H9 (cell line): Measurements from ENCODE around the gene C4orf36. TPM values are rescaled to one million over a fixed set of nuclear protein-coding genes. Genes with fewer than 3 reads are reported as not detected.

Source experiments
- DNase-seq: peaks from one replicate; pipeline ENCODE4 v3.0.0-alpha.2; 2017
- H2AFZ ChIP-seq: one replicate; pipeline ENCODE4 v1.6.1; 2013; ENCODE audit warnings: mild to moderate bottlenecking, low read length, control low read depth, moderate library complexity
- H2AK5ac ChIP-seq: 2 replicates; pipeline ENCODE4 v1.6.1; 2013; ENCODE audit warnings: low read length, control low read depth, mixed read lengths; ENCODE audit not compliant: insufficient read length
- H2BK120ac ChIP-seq: one replicate; pipeline ENCODE4 v1.6.1; 2013; ENCODE audit warnings: low read depth, mild to moderate bottlenecking, low read length, control low read depth, inconsistent platforms; ENCODE audit not compliant: poor library complexity, severe bottlenecking
- H2BK12ac ChIP-seq: 2 replicates; pipeline ENCODE4 v1.6.1; 2013; ENCODE audit warnings: low read length, control low read depth, mixed read lengths, low read depth; ENCODE audit not compliant: insufficient read length
- H2BK15ac ChIP-seq: 2 replicates; pipeline ENCODE4 v1.6.1; 2013; ENCODE audit warnings: low read depth, low read length, control low read depth
- H2BK20ac ChIP-seq: one replicate; pipeline ENCODE4 v1.6.1; 2013; ENCODE audit warnings: low read depth, mild to moderate bottlenecking, low read length, control low read depth, inconsistent platforms; ENCODE audit not compliant: poor library complexity, severe bottlenecking
- H2BK5ac ChIP-seq: 2 replicates; pipeline ENCODE4 v1.6.1; 2013; ENCODE audit warnings: low read length, control low read depth, mixed read lengths; ENCODE audit not compliant: insufficient read length
- H3K14ac ChIP-seq: 2 replicates; pipeline ENCODE4 v1.6.1; 2013; ENCODE audit warnings: low read length, control low read depth; ENCODE audit not compliant: insufficient read depth
- H3K18ac ChIP-seq: 2 replicates; pipeline ENCODE4 v1.6.1; 2013; ENCODE audit warnings: low read depth, mild to moderate bottlenecking, mixed read lengths, low read length, control low read depth; ENCODE audit not compliant: insufficient read length
- H3K23ac ChIP-seq: 2 replicates; pipeline ENCODE4 v1.6.1; 2013; ENCODE audit warnings: low read length, control low read depth, mixed read lengths, low read depth; ENCODE audit not compliant: insufficient read length
- H3K23me2 ChIP-seq: 2 replicates; pipeline ENCODE4 v1.6.1; 2013; ENCODE audit warnings: low read depth, mild to moderate bottlenecking, mixed read lengths, low read length, control low read depth; ENCODE audit not compliant: insufficient read length, poor library complexity, severe bottlenecking
- H3K27ac ChIP-seq: 2 replicates; pipeline ENCODE4 v1.5.1; 2013; ENCODE audit warnings: low read length, control low read depth, mixed read lengths, low read depth; ENCODE audit not compliant: insufficient read length
- H3K27me3 ChIP-seq: 2 replicates; pipeline ENCODE4 v1.6.1; 2013; ENCODE audit warnings: low read length, control low read depth, inconsistent platforms; ENCODE audit not compliant: insufficient read depth
- H3K4ac ChIP-seq: 2 replicates; pipeline ENCODE4 v1.6.1; 2013; ENCODE audit warnings: low read depth, mild to moderate bottlenecking, control low read depth, inconsistent platforms, low read length, moderate library complexity
- H3K4me1 ChIP-seq: 2 replicates; pipeline ENCODE4 v1.6.1; 2013; ENCODE audit warnings: low read length, control low read depth, inconsistent platforms; ENCODE audit not compliant: insufficient read depth
- H3K4me2 ChIP-seq: 2 replicates; pipeline ENCODE4 v1.6.1; 2013; ENCODE audit warnings: low read length, control low read depth, mixed read lengths; ENCODE audit not compliant: insufficient read length, insufficient read depth
- H3K56ac ChIP-seq: 2 replicates; pipeline ENCODE4 v1.6.1; 2013; ENCODE audit warnings: low read depth, mild to moderate bottlenecking, mixed read lengths, low read length, control low read depth; ENCODE audit not compliant: insufficient read length
- H3K79me1 ChIP-seq: 2 replicates; pipeline ENCODE4 v1.6.1; 2013; ENCODE audit warnings: low read depth, mild to moderate bottlenecking, moderate library complexity, low read length, control low read depth, inconsistent platforms; ENCODE audit not compliant: insufficient read depth, poor library complexity, severe bottlenecking
- H3K79me2 ChIP-seq: 2 replicates; pipeline ENCODE4 v1.6.1; 2013; ENCODE audit warnings: low read length, control low read depth, inconsistent platforms; ENCODE audit not compliant: insufficient read depth
- H3K9ac ChIP-seq: 2 replicates; pipeline ENCODE4 v1.6.1; 2013; ENCODE audit warnings: low read length, control low read depth, mixed read lengths; ENCODE audit not compliant: insufficient read length; ENCODE audit errors: extremely low read depth
- H3K9me3 ChIP-seq: one replicate; pipeline ENCODE4 v1.6.1; 2013; ENCODE audit warnings: low read depth, low read length, inconsistent platforms; ENCODE audit not compliant: control insufficient read depth
- H3T11ph ChIP-seq: one replicate; pipeline ENCODE4 v1.6.1; 2013; ENCODE audit warnings: mild to moderate bottlenecking, low read length, control low read depth, inconsistent platforms
- H4K20me1 ChIP-seq: one replicate; pipeline ENCODE4 v1.6.1; 2013; ENCODE audit not compliant: control insufficient read depth, insufficient read length, insufficient read depth
- H4K5ac ChIP-seq: 2 replicates; pipeline ENCODE4 v1.6.1; 2013; ENCODE audit warnings: low read depth, mild to moderate bottlenecking, mixed read lengths, low read length, control low read depth; ENCODE audit not compliant: insufficient read length
- H4K8ac ChIP-seq: replicated peaks from 2 replicates; pipeline ENCODE4 v1.6.1; 2013; ENCODE audit warnings: low read length, control low read depth, mixed read lengths, low read depth; ENCODE audit not compliant: insufficient read length
- H4K91ac ChIP-seq: 2 replicates; pipeline ENCODE4 v1.6.1; 2013; ENCODE audit warnings: low read depth, mild to moderate bottlenecking, moderate library complexity, mixed read lengths, low read length, control low read depth; ENCODE audit not compliant: insufficient read length
- H3K27ac Mint-ChIP-seq, 3 experiments: 2 replicates in 2 of 3; 3 replicates in 1 of 3; pipeline ENCODE4 v1.8.0; 2020 to 2021; ENCODE audit warnings: mixed read lengths in 3 of 3, mild to moderate bottlenecking in 1 of 3, moderate library complexity in 1 of 3
- H3K27me3 Mint-ChIP-seq: 2 replicates; pipeline ENCODE4 v1.8.0; 2021; ENCODE audit warnings: low read depth, mild to moderate bottlenecking, moderate library complexity, mixed read lengths
- H3K36me3 Mint-ChIP-seq, 3 experiments: 2 replicates in 2 of 3; 3 replicates in 1 of 3; pipeline ENCODE4 v1.8.0; 2020 to 2021; ENCODE audit warnings: low read depth in 3 of 3, mixed read lengths in 3 of 3; ENCODE audit not compliant: insufficient read depth in 1 of 3
- H3K4me1 Mint-ChIP-seq, 2 experiments: 2 replicates each; pipeline ENCODE4 v1.8.0; 2020; ENCODE audit warnings: mixed read lengths in 2 of 2
- H3K4me3 Mint-ChIP-seq, 2 experiments: 2 replicates in 1 of 2; 3 replicates in 1 of 2; pipeline ENCODE4 v1.8.0; 2020 to 2021; ENCODE audit warnings: mild to moderate bottlenecking in 2 of 2, mixed read lengths in 2 of 2, moderate library complexity in 1 of 2
- H3K9me3 Mint-ChIP-seq, 2 experiments: 2 replicates in 1 of 2; 3 replicates in 1 of 2; pipeline ENCODE4 v1.8.0; 2020; ENCODE audit warnings: mild to moderate bottlenecking in 2 of 2, mixed read lengths in 2 of 2, moderate library complexity in 1 of 2
- WGBS: extraction: QIAGEN DNeasy Blood & Tissue Kit; methylation state at CpG from one replicate; pipeline ENCODE4 v1.1.7; 2013; ENCODE audit warnings: missing lambda C conversion rate, low lambda C conversion rate, mixed read lengths; ENCODE audit not compliant: insufficient read length; ENCODE audit errors: extremely low coverage; 5-methylcytosine and 5-hydroxymethylcytosine counted together
- total RNA-seq: library from RNA; stranded (reverse); gene quantifications from 2 replicates; pipeline ENCODE4 v1.2.1, GENCODE V29; 2021
- TF ChIP-seq, protein P1 (sequence below): fragments of 200-600 bp; sonication (generic); conservative IDR thresholded peaks from 3 replicates; pipeline ENCODE4 v1.8.0; 2021; ENCODE audit warnings: antibody characterized with exemption, mild to moderate bottlenecking

The C4orf36 gene
- total RNA-seq, 1 experiment from 2014 or later, result 2.2 TPM

DNA sequence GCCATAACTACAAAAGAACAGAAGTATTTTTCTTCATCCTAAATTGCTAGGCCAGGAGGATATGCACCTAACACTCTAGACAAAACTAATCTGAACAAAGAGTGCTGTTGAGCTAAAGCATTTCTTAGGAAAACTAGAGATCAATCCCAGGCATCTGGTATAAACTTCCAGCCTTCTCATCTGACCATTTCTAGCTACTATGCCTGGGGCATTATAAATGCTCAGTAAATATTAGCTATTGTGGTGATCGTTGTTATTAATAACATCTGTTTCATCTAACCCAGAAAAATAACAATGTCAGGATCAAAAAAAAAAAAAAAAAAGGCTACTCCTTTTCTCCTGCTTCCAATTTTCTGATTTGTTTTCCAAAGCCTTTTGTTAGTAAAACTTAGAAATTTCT lies 35.3 kb downstream of the C4orf36 start:
- Mint-ChIP-seq H3K4me1 (peaks cover 17 to 26% of the 10 kb centered on the region in 2 experiments), H3K4me3 (no peak overlapping the region), H3K36me3 (no peaks in the 10 kb centered on the region), H3K27me3 (peaks cover 58% of the 10 kb centered on the region), H3K9me3 (no peaks in the 10 kb centered on the region; a peak in 1 of 5 replicates), H3K27ac (no peak overlapping the region)
- Histone ChIP-seq H3K23ac (no peak overlapping the region), H3K23me2 (no peaks in the 10 kb centered on the region), H3K18ac (no peak overlapping the region), H4K20me1 (no peaks in the 10 kb centered on the region), H2BK120ac (no peak overlapping the region), H3K27ac (no peak overlapping the region), H3K56ac (no peak overlapping the region), H3K79me1 (no peaks in the 10 kb centered on the region), H2BK20ac (no peak overlapping the region), H3T11ph (no peak overlapping the region), H3K79me2 (no peaks in the 10 kb centered on the region), H3K9ac (no peak overlapping the region), H3K4ac (no peak overlapping the region), H3K9me3 (no peaks in the 10 kb centered on the region), H2AFZ (no peak overlapping the region), H2BK12ac (no peak overlapping the region), H4K91ac (no peak overlapping the region), H3K14ac (no peak overlapping the region), H4K5ac (no peak overlapping the region), H3K27me3 (no peaks in the 10 kb centered on the region), H3K4me2 (no peak overlapping the region), H2AK5ac (no peak overlapping the region), H3K4me1 (peaks cover 3% of the 10 kb centered on the region), H4K8ac (no peak overlapping the region), H2BK5ac (no peak overlapping the region), H2BK15ac (no peak overlapping the region)
- TF ChIP-seq, protein P1, sequence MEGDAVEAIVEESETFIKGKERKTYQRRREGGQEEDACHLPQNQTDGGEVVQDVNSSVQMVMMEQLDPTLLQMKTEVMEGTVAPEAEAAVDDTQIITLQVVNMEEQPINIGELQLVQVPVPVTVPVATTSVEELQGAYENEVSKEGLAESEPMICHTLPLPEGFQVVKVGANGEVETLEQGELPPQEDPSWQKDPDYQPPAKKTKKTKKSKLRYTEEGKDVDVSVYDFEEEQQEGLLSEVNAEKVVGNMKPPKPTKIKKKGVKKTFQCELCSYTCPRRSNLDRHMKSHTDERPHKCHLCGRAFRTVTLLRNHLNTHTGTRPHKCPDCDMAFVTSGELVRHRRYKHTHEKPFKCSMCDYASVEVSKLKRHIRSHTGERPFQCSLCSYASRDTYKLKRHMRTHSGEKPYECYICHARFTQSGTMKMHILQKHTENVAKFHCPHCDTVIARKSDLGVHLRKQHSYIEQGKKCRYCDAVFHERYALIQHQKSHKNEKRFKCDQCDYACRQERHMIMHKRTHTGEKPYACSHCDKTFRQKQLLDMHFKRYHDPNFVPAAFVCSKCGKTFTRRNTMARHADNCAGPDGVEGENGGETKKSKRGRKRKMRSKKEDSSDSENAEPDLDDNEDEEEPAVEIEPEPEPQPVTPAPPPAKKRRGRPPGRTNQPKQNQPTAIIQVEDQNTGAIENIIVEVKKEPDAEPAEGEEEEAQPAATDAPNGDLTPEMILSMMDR, result no peak
- WGBS, result no CpG with 5 or more reads among the region's 1 CpG
- DNase-seq, result no peak
